Endothelial cell of umbilical vein (primary cell): Measurements from ENCODE around the gene SARS2. TPM values are rescaled to one million over a fixed set of nuclear protein-coding genes. Genes with fewer than 3 reads are reported as not detected.
A peak's percentile ranks its signal among the peaks of the same experiment; 100 is the strongest.

Experiments
- BruUV-seq: library from RNA; stranded (reverse); fragments of 400-500 nt; replicated peaks from 2 replicates; lab custom pipeline; 2021; lab: Mats Ljungman, UMichigan
- CTCF ChIA-PET: fragments of 300-600, 350-600 bp; sonication (Branson Sonifier 250); formaldehyde crosslinking; loops from one replicate; lab custom pipeline; 2021; ENCODE audit warnings: antibody characterized with exemption, inconsistent platforms; lab: Charles Lee
- POLR2A ChIA-PET: fragments of 300-600, 350-600 bp; sonication (Branson Sonifier 250); formaldehyde crosslinking; loops from one replicate; lab custom pipeline; 2021; ENCODE audit warnings: antibody characterized with exemption, inconsistent platforms; lab: Charles Lee
- DNase-seq: peaks from one replicate; pipeline ENCODE4 v3.0.0-alpha.2; 2011; ENCODE audit warnings: low read depth, low spot score
- FAIRE-seq: peaks from 2 replicates; lab custom pipeline; 2011; peaks lifted over from hg19 to GRCh38; lab: Jason Lieb, UNC
- H2AFZ ChIP-seq: 2 replicates; pipeline ENCODE4 v1.6.0; 2012; ENCODE audit warnings: low read depth, low read length, control low read depth, inconsistent platforms
- H3K27ac ChIP-seq: 2 replicates; pipeline ENCODE4 v1.5.1; 2011; ENCODE audit warnings: low read depth, mild to moderate bottlenecking, control low read depth, low read length, moderate library complexity; ENCODE audit not compliant: insufficient read depth
- H3K27me3 ChIP-seq, 2 experiments: 2 replicates each; pipeline versions ENCODE4 v1.6.0 to v1.6.1; 2011; ENCODE audit warnings: low read length in 2 of 2, mixed read lengths in 1 of 2; ENCODE audit not compliant: control insufficient read depth in 2 of 2, insufficient read depth in 2 of 2
- H3K36me3 ChIP-seq, 2 experiments: 2 replicates in 1 of 2; 3 replicates in 1 of 2; pipeline ENCODE4 v1.5.1; 2011; ENCODE audit warnings: low read length in 2 of 2, mild to moderate bottlenecking in 1 of 2, moderate library complexity in 1 of 2; ENCODE audit not compliant: control insufficient read depth in 2 of 2, insufficient read depth in 2 of 2; ENCODE audit errors: extremely low read depth in 1 of 2
- H3K4me1 ChIP-seq: 3 replicates; pipeline ENCODE4 v1.5.1; 2011; ENCODE audit warnings: mild to moderate bottlenecking, low read length; ENCODE audit not compliant: control insufficient read depth, insufficient read depth; ENCODE audit errors: extremely low read depth
- H3K4me2 ChIP-seq: 2 replicates; pipeline ENCODE4 v1.6.1; 2011; ENCODE audit warnings: low read length, control low read depth, mixed read lengths; ENCODE audit not compliant: insufficient read depth
- H3K4me3 ChIP-seq, 3 experiments: fragments of 200-600 bp in 1 of 3; sonication (generic), shearing (Covaris generic) in 1 of 3; replicated peaks in 1 of 3; 2 replicates each; pipeline ENCODE4 v1.5.1; 2011 to 2016; ENCODE audit warnings: control low read depth in 3 of 3, low read length in 3 of 3, mild to moderate bottlenecking in 2 of 3, inconsistent platforms in 1 of 3, low read depth in 1 of 3, moderate library complexity in 1 of 3; ENCODE audit not compliant: insufficient read depth in 1 of 3
- H3K79me2 ChIP-seq: 2 replicates; pipeline ENCODE4 v1.6.0; 2012; ENCODE audit warnings: low read length, inconsistent platforms; ENCODE audit not compliant: control insufficient read depth, insufficient read depth
- H3K9ac ChIP-seq: replicated peaks from 2 replicates; pipeline ENCODE3; 2011; ENCODE audit warnings: low read length, control low read depth; ENCODE audit not compliant: insufficient read depth; ENCODE audit errors: extremely low read depth
- H3K9me1 ChIP-seq: replicated peaks from 3 replicates; pipeline ENCODE4 v1.6.0; 2011; ENCODE audit warnings: mild to moderate bottlenecking, low read length; ENCODE audit not compliant: control insufficient read depth, insufficient read depth; ENCODE audit errors: extremely low read depth
- H3K9me3 ChIP-seq: replicated peaks from 2 replicates; pipeline ENCODE4 v1.5.1; 2012; ENCODE audit warnings: low read length, inconsistent platforms; ENCODE audit not compliant: control insufficient read depth, insufficient read depth
- H4K20me1 ChIP-seq: replicated peaks from 2 replicates; pipeline ENCODE3; 2011; ENCODE audit warnings: mild to moderate bottlenecking, low read length; ENCODE audit not compliant: control insufficient read depth, insufficient read depth; ENCODE audit errors: extremely low read depth
- EZH2 ChIP-seq: IDR thresholded peaks from 2 replicates; pipeline ENCODE4 v1.6.1; 2012; ENCODE audit warnings: borderline replicate concordance, low read depth, mild to moderate bottlenecking, moderate library complexity, low read length, inconsistent platforms; ENCODE audit not compliant: severe bottlenecking
- FOS ChIP-seq: IDR thresholded peaks from 2 replicates; pipeline ENCODE4 v1.6.1; 2011; ENCODE audit warnings: mild to moderate bottlenecking, low read length, moderate library complexity, borderline replicate concordance; ENCODE audit not compliant: insufficient read depth
- GATA2 ChIP-seq: IDR thresholded peaks from 2 replicates; pipeline ENCODE4 v1.7.0; 2011; ENCODE audit warnings: low read depth, mild to moderate bottlenecking, moderate library complexity, mixed read lengths, low read length; ENCODE audit not compliant: insufficient read length, insufficient read depth
- JUN ChIP-seq: IDR thresholded peaks from 2 replicates; pipeline ENCODE4 v1.6.1; 2011; ENCODE audit warnings: borderline replicate concordance, low read depth; ENCODE audit not compliant: insufficient read length, insufficient read depth
- MYC ChIP-seq: IDR thresholded peaks from one replicate; pipeline ENCODE4 v1.6.1; 2011; ENCODE audit warnings: mild to moderate bottlenecking, low read depth, low read length
- POLR2A ChIP-seq: IDR thresholded peaks from 2 replicates; pipeline ENCODE4 v1.6.1; 2012; ENCODE audit warnings: low read depth, mild to moderate bottlenecking, control low read depth, low read length
- POLR2AphosphoS5 ChIP-seq: IDR thresholded peaks from 2 replicates; pipeline ENCODE4 v1.6.1; 2012; ENCODE audit warnings: low read depth, mild to moderate bottlenecking, control low read depth, low read length, moderate library complexity; ENCODE audit not compliant: insufficient read depth
- dilution Hi-C: fragments of 300-500 bp; cut with MboI; formaldehyde crosslinking; loops from one replicate; pipeline ENCODE4 v1.15.0; 2019; ENCODE audit warnings: low sequenced_read_pairs; ENCODE audit not compliant: extremely low pct_ligation_motif_present
- intact Hi-C: fragments of 100-400 bp; cut with micrococcal nuclease; formaldehyde crosslinking; loops from one replicate; pipeline ENCODE4 v1.10.0; 2022
- polyA plus RNA-seq, 4 experiments: library from polyadenylated mRNA; depleted of rRNA in 3 of 4; stranded (reverse) in 3 of 4; unstranded in 1 of 4; fragments of >200 nt; gene quantifications; 2 replicates each; pipeline versions ENCODE4 v1.2.1 to v1.2.3, GENCODE V29; 2011 to 2012; ENCODE audit warnings: missing spikeins in 1 of 4
- total RNA-seq: library from RNA; stranded (reverse); gene quantifications from 2 replicates; pipeline ENCODE4 v1.2.3, GENCODE V29; 2021
- TF ChIP-seq, protein P1 (sequence below): IDR thresholded peaks from 2 replicates; pipeline ENCODE4 v1.6.1; 2011; ENCODE audit not compliant: insufficient read depth, insufficient read length
- TF ChIP-seq, protein P2 (sequence below), 2 donors: IDR thresholded peaks; 1 replicate in 1 of 2; 2 replicates in 1 of 2; pipeline ENCODE4 v1.5.1; 2011; ENCODE audit warnings: low read length in 2 of 2, mild to moderate bottlenecking in 2 of 2, moderate library complexity in 2 of 2, control low read depth in 1 of 2, inconsistent platforms in 1 of 2, low read depth in 1 of 2; ENCODE audit not compliant: insufficient read depth in 1 of 2; ENCODE audit errors: extremely low read depth in 1 of 2

The SARS2 gene
- total and polyA plus RNA-seq, 2 donors (not counting 3 experiments of a cell fraction or from before 2014, with no cell fraction given): 40.3 to 43.7 TPM

DNA sequence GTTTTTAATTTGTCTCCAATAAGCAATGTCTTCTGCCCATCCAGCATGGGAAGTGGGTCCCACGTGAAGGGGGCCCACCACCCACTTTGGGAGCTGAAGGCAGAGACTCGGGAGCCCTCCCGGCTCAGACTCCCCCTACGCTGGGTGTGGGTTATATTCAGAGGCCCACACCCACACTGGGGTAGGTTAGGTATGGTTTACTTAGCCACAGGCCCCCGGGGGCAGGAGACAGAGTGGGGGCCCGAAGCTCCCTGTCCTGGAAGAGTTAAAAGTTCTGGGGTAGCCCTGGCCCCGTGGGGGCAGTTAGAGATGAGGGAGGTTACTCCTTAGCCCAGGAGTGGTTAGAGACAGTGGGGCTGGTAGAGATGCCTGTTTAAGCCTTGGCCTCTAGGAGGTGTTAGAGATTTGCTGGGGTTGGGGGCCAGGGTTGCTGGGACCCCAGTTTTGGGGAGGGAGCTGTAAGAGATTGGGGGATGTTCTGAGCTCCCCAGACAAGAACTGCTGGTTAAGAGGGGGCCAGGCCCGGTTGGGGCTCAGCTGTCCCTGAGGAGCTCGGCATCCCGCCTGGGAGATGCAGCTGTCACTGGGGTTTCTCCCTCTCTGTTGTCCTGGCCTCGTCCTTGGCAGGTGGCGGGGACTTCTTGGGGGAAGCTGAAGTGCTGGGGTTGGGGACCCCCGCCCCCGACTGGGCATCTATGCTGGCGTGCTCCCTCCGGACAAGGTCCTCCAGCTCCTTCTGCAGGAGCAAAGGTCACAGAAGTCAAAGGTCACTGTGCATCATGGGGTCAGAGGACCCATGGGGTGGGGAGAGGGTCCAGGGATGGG is 51.8 kb downstream of the SARS2 start:
- Histone ChIP-seq H3K4me1 (peaks cover 13% of the 10 kb centered on the region), H3K27me3 (no peaks in the 10 kb centered on the region), H4K20me1 (no peaks in the 10 kb centered on the region), H3K9me1 (no peaks in the 10 kb centered on the region), H3K9me3 (no peaks in the 10 kb centered on the region), H3K36me3 (peaks cover 0 to 9% of the 10 kb centered on the region in 2 experiments), H3K9ac (peak overlapping the region; percentile 12), H2AFZ (peak overlapping the region; percentile 51), H3K4me2 (no peak overlapping the region), H3K79me2 (no peaks in the 10 kb centered on the region), H3K4me3 (no peak overlapping the region), H3K27ac (peak overlapping the region; percentile 28)
- FAIRE-seq (no peak), DNase-seq (no peak)
- TF ChIP-seq JUN (no peak), GATA2 (no peak), POLR2A (no peak), MYC (no peak)
- dilution Hi-C loops (no loop called here), intact Hi-C loops (no loop called here)
- TSS peak; percentile 51 for BruUV-seq
- ChIA-PET CTCF (interaction anchor here (1.0 to 2.7 kb wide), 4 partner anchors 9 to 52 kb away, joined by 3 to 18 read pairs (median 7); partner anchors contain the start of genes MRPS12 and SARS2), POLR2A (no interaction called here)

DNA sequence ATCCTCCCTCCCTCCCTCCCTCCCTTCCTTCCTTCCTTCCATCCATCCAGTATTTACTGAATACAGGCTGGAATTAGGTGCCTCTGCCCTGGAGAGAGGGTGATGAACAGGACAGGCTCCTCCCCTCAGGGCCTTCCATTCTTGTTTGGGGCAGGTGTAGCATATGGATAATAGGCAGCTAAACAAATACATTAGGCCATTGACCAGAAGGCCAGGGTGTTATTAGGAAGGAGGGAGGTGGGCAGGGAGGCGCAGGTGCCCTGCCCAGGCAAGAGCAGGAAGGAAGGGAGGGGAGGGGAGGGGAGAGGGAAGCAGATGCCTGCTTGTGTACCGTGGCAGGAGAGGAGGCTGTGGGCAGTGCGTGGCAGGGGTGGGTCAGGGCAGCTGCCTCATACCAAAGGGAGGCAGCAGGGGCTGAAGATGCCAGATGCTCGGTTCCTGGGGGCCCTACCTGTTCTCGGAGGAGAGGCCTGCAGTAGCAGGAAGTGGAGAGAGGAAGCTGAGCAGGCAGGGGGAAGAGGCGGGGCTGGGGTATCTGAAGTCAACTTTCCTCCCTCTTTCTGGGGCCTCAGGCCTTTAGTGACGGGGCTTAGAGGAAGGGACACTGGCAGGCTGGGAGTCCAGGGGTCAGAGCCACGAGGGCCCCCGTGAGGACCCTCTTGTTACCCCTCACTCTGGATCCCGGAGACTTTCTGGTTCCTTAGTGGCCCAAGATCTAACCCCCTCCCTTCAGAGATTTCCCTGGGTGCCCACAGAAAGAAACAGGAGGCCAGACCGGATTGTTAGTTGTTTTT is 52.6 kb downstream of the SARS2 start, which contains the start of gene RINL:
Gene RINL, minus strand, starts transcription at position 495 of the 794 bp plus-strand sequence. CDS start 1,533 bp downstream, outside the sequence.
- TF ChIP-seq POLR2A (peak; percentile 46), FOS (no peak), JUN (no peak), POLR2AphosphoS5 (peak; percentile 43), EZH2 (no peak), MYC (no peak)
- TF ChIP-seq, protein P1, sequence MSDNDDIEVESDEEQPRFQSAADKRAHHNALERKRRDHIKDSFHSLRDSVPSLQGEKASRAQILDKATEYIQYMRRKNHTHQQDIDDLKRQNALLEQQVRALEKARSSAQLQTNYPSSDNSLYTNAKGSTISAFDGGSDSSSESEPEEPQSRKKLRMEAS: no peak
- TF ChIP-seq, protein P2, sequence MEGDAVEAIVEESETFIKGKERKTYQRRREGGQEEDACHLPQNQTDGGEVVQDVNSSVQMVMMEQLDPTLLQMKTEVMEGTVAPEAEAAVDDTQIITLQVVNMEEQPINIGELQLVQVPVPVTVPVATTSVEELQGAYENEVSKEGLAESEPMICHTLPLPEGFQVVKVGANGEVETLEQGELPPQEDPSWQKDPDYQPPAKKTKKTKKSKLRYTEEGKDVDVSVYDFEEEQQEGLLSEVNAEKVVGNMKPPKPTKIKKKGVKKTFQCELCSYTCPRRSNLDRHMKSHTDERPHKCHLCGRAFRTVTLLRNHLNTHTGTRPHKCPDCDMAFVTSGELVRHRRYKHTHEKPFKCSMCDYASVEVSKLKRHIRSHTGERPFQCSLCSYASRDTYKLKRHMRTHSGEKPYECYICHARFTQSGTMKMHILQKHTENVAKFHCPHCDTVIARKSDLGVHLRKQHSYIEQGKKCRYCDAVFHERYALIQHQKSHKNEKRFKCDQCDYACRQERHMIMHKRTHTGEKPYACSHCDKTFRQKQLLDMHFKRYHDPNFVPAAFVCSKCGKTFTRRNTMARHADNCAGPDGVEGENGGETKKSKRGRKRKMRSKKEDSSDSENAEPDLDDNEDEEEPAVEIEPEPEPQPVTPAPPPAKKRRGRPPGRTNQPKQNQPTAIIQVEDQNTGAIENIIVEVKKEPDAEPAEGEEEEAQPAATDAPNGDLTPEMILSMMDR (IDR thresholded peaks at IDR 0.05; ENCODE audit: extremely low read depth in 1 of 2, insufficient read depth in 1 of 2, low read depth in 1 of 2, low read length in 2 of 2): no peak
- Histone ChIP-seq H3K36me3 (peaks cover 0 to 9% of the 10 kb centered on the region in 2 experiments), H3K4me1 (peaks cover 13% of the 10 kb centered on the region), H2AFZ (peak within 1 kb of the TSS; percentile 51), H3K79me2 (no peaks in the 10 kb centered on the region), H3K9me3 (no peaks in the 10 kb centered on the region), H3K27me3 (no peaks in the 10 kb centered on the region), H3K9ac (peak within 1 kb of the TSS; percentile 12), H3K9me1 (no peaks in the 10 kb centered on the region), H4K20me1 (no peaks in the 10 kb centered on the region), H3K4me2 (peak within 1 kb of the TSS; percentile 13), H3K4me3 (no peak within 1 kb of the TSS), H3K27ac (peak within 1 kb of the TSS; percentile 28)
- TSS peak; percentile 52 for BruUV-seq
- POLR2A ChIA-PET: interaction anchor here (0.6 kb wide), 1 partner anchor 12 kb away, joined by 5 read pairs; no protein-coding TSS in a partner anchor
- DNase-seq: peak; percentile 26
- CTCF ChIA-PET: interaction anchor here (0.7 to 2.7 kb wide), 5 partner anchors 10 to 243 kb away, joined by 3 to 18 read pairs (median 4); partner anchors contain the start of genes MRPS12 and SARS2
- dilution Hi-C loops: no loop called here
- intact Hi-C loops: no loop called here
- FAIRE-seq: peak; percentile 70
